GM21786 (cell line): Measurements from ENCODE around the gene CISD1.
"Not testable (repeated sequence)": the region's sequence is repeated elsewhere in the genome, so short reads cannot be mapped to it uniquely, and the experiment has no call there.

Experiments used
- ATAC-seq: cut with Tn5 transposase; IDR thresholded peaks from one replicate; pipeline ENCODE4 v1.9.1; 2021; ENCODE audit not compliant: unreplicated experiment

The CISD1 gene

DNA sequence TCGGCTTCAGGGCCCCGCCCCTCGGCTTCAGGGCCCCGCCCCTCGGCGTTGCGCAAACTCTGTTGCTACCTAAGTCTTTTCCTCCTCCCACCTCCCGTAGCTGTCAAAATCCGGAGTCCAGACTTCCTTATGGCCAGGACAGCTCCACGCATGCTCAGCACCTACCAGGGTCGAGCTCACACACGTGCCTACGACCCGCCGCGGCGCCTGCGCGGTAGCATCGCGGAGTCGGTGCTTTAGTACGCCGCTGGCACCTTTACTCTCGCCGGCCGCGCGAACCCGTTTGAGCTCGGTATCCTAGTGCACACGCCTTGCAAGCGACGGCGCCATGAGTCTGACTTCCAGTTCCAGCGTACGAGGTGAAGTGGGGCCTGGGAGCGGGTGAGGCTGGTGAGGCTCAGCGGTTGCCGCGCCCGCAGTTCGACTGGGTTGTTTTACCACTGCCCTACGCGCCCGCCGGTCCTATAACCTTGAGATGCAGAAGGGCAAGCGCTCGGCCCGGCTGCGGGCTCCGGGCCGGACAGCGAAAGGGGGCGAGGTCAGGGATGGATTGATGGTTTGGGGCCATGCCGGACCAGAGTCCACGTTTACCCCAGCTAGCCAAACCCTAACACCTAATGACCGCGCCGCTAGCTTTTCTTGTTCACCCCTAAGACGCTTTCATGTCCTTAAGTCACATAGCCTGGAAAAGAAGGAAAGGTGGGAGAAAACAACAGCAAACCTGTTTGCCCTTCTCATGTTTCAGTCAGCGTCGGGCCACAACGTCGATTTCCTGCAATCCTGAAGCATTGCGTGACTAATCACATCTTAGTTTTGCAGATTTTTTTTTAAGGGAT lies at the start of gene CISD1:
TSS of gene CISD1 (plus strand) at position 217 of the 836 bp plus-strand sequence. CDS start at position 329, 112 bp downstream.
- ATAC-seq, result peak; percentile 59

DNA sequence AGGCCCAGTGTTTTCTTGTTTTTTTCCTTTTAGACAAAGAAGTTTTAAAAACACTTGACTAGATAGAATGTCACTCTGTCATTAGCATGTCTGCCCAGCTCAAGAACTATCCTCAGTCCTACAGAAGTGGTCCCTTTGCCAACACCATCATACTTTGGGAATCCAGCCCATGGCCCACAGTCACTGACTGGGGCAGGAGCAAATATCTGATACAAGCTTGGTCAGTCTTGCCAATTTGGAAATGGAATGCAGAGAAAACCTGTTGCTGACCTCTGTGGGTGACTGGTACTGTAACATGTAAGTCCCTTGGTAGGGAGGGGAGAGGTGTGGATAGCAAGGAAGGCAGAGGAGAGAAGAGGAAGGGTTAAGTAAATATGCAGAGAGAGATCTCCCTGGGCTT lies 49.1 kb upstream of the CISD1 start:
- no peak for ATAC-seq

DNA sequence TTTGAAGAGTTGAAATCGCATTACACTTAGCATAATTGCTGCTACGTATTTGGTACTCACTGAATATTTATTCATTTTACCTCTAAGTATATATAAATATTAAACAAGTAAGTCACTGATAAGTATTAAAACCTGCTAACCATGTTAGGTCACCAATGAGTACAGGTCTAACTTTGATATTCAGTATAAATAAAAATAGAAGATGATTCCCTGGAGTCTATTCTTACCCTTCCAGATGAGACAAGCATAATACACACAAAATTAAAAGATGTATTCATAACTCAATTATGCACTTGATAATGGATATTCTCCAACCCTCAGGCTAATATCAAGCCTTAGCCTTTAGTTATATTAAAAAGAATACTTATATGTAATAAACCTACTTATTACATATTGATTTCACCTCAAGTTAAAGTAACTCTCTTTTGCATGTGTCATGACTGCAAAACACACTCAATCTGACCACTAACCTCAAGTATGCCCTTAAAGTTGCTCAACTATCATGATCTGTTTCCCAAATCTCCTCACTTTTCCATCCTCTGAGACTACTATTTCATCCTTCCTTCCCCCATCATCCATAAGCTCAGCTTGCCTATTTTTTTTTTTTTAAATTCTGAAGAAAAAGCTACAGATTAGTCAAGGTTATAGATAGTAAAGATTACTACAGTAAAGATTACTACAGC lies 48.1 kb upstream of the CISD1 start:
- ATAC-seq, result no peak

DNA sequence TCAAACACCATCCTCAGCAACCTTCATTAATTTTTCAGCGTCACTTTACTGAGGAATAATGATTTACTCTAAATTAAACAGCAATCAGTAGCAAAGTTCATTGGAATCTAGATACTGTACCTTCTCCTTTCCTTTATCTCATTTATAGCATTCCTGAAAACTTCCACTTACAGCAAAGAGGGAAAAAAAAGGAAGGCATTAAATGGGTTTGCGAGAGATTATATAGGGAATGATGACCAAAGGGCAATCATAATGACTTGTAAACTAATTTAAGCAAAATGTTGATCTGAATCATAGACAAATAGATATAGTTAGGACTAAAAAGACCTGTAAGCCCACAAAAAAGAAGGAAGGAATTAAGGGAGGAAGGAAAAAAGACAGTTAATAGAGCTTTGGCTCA lies 43.3 kb upstream of the CISD1 start:
- ATAC-seq, result no peak

DNA sequence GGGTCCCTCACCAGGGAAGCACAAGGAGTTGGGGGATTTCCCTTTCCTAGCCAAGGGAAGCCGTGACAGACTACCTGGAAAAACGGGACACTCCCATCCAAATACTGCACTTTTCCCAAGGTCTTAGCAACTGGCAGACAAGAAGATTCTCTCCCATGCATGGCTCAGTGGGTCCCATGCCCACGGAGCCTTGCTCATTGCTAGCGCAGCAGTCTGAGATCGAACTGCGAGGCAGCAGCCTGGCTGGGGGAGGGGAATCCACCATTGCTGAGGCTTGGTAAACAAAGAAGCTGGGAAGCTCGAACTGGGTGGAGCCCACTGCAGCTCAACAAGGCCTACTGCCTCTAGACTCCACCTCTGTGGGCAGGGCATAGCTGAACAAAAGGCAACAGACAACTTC lies 39.1 kb upstream of the CISD1 start:
- not testable (repeated sequence) for ATAC-seq

DNA sequence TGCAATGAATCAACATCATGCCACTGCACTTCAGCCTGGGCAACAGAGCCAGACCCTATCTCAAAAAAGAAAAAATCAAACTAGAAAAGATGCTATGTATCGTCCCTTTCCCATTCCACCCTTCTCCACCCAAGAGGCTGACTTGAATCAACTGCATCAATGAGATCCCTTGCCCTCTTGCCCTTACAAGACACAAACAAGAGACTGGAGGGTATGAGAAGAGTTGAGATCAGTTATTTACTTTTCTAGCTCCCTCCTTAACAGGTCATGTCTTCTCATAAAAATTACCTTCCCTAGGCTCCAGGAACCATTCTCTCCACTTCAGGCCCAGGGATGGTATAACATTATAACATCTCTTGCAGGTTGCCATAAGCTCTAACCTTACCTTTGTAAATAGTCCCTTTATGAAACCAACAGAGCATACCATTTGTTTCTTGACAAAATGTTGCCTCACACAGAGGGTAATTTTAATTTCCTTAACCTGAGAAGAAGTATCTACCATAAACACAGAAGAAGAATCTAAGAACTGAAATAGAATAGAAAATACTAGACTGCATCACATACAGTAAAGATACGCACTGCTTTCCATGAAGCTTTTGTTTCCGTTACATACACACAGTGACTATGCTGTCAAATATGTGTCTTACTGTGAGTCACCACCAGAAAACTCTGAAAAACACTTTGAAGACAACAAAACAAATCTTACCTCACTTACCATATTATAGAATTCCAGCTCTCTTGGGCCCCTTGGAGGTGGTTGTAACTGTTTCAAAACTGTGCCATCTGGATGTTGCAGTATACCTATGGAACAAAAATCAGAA lies 31.7 kb upstream of the CISD1 start:
- no peak for ATAC-seq

DNA sequence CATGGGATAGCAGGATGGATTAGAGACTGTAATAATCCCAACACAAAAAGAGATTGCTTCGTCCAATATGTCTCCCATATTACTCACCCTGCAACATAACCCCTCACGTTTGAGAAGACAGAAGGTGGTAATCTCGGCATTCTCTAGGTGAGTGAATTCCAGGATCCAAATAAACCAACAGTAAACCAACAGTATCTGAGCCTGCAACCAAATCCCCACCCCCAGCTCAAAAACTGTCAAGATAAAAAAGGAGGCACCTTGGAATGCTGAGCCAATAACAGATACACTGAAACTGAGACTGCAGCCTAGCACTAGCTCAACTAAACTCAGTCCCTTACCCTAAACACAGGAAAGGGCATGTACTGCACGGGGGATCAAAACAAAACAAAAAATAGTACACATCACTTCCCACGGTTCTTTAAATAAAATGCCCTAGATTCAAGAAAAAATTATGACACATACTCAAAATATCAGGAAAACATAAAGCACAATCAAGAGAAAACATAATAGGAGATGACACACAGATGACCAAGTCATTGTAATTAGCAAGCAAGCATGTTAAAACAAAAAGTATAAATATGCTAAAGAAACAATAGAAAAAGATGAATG lies 29.3 kb upstream of the CISD1 start:
- ATAC-seq, result no peak

DNA sequence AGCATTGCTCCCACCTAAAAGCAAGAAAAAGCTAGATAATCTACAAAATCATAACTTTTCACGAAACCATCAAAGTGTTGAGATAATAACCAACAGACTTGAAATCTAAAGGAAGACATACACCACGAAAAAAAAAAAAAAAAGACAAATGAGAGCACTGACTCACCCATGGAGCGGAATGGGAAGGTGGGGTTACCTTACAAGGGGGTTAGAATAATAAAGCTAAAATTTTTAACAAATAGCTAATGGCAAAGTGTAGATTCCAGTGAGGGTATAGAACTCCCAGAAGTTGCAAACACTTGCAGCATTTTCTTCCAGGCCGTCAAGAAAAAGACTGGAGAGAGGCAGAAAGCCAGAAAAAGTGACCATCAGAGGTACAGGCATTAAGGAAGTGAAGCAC lies 28.4 kb upstream of the CISD1 start:
- ATAC-seq, result no peak

DNA sequence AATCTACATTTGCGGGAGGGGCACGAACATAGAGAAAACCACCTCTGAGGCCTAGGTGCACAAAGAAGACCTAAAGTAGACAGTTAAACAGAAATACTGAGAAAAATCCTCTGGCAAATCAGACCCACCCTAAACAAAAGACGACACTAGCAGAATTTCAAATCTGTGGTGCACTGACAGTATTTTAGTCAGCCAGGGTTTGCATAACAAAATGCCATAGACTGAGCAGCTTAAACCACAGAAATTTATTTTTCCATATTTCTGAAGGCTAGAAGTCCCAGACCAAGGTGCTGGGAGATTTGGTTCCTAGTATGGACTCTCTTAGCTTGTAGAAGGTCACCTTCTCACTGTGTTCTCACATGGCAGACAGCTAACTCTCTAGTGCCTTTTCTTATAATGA lies 27.6 kb upstream of the CISD1 start:
- ATAC-seq, result no peak

DNA sequence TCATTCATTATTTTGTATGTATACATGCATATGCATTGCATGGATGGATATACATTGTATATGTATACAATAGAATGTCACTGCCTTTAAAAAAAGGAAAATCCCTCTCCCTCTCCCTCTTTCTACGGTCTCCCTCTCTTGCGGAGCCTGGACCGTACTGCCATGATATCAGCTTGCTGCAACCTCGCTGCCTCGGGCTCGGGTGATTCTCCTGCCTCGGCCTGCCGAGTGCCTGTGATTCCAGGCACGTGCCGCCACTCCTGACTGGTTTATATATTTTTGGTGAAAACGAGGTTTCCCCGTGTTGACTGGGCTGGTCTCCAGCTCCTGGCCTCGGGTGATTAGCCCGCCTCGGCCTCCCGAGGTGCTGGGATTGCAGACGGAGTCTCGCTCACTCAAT lies 25.7 kb upstream of the CISD1 start:
- no peak for ATAC-seq

DNA sequence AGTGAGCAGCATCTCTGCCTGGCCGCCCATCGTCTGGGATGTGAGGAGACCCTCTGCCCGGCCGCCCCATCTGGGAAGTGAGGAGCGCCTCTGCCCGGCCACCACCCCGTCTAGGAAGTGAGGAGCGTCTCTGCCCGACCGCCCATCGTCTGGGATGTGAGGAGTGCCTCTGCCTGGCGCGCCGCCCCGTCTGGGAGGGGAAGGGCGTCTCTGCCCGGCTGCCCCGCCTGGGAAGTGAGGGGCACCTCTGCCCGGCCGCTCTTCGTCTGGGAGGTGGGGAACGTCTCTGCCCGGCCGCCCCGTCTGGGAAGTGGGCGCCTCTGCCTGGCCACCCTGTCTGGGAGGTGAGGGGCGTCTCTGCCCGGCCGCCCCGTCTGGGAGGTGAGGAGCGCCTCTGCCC lies 25.2 kb upstream of the CISD1 start:
- ATAC-seq, result not testable (repeated sequence)

DNA sequence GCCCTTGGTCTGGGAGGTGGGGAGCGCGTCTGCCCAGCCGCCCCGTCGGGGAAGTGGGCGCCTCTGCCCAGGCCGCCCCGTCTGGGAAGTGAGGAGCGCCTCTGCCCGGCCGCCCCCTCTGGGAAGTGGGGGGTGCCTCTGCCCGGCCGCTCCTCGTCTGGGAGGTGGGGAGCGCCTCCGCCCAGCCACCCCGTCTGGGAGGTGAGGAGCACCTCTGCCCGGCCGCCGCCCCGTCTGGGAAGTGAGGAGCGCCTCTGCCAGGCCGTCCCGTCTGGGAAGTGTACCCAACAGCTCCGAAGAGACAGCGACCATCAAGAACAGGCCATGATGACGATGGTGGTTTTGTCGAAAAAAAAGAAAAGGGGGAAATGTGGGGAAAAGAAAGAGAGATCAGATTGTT lies 24.7 kb upstream of the CISD1 start:
- ATAC-seq, result not testable (repeated sequence)

DNA sequence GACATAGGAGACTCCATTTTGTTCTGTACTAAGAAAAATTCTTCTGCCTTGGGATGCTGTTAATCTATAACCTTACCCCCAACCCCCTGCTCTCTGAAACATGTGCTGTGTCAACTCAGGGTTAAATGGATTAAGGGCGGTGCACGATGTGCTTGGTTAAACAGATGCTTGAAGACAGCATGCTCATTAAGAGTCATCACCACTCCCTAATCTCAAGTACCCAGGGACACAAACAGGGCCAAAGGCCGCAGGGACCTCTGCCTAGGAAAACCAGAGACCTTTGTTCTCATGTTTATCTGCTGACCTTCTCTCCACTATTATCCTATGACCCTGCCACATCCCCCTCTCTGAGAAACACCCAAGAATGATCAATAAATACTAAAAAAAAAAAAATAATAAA lies 24.3 kb upstream of the CISD1 start:
- ATAC-seq, result not testable (repeated sequence)

DNA sequence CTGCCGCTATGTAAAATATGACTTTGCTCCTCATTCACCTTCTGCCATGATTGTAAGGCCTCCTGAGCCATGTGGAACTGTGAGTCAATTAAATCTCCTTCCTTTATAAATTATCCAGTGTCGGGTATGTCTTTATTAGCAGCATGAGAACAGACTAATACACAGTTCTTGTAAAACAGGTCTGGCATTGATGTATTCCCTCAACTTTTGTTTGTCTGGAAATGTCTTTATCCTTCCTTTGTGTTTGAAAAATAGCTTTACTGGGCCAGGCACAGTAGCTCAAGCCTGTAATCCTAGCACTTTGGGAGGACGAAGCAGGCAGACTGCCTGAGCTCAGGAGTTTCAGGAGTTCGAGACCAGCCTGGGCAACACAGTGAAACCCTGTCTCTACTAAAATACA lies 15.8 kb upstream of the CISD1 start:
- no peak for ATAC-seq

DNA sequence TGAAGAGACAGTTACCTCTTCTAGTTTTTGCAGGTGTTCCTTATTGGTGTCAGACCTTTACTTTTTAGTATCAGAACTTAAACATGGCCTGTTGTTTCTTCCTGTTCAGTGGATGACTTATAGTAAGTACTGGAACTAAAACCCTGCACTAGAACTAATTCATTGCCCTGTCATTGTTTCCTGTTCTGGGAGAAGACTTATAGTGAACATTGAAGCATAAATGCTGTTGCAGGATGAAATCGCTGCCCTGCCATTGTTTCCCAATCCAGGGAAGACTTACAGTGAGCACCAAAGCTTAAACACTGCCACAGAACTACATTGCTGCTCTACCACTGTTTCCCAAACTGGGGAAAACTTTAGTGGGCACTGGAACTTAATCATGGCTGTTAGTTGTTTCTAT lies 14.3 kb upstream of the CISD1 start:
- no peak for ATAC-seq

DNA sequence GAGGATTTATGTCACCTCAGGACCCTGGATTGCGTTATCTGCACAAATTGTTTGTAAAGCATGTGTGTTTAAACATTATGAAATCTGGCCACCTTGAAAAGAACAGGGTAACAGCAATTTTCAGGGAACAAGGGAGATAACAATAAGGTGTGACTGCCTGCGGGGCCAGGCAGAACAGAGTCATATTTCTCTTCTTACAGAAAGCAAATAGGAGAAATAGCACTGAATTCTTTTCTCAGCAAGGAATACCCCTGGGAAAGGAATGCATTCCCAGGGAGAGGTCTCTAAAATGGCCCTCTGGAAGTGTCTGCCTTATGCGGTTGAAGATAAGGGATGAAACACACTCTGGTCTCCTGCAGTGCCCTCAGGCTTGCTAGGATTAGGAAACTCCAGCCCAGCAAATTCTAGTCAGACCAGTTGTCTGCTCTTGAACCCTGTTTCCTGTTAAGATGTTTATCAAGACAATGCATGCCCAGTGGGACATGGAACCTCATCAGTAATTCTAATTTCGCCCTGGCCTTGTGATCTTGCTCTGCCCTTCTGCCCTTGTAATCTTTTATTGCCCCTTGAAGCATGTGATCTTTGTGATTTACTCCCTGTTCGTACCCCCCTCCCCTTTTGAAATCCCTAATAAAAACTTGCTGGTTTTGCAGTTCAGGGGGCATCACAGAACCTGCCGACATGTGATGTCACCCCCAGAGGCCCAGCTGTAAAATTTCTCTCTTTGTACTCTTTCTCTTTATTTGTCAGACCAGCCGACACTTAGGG lies 12.8 kb upstream of the CISD1 start:
- not testable (repeated sequence) for ATAC-seq

DNA sequence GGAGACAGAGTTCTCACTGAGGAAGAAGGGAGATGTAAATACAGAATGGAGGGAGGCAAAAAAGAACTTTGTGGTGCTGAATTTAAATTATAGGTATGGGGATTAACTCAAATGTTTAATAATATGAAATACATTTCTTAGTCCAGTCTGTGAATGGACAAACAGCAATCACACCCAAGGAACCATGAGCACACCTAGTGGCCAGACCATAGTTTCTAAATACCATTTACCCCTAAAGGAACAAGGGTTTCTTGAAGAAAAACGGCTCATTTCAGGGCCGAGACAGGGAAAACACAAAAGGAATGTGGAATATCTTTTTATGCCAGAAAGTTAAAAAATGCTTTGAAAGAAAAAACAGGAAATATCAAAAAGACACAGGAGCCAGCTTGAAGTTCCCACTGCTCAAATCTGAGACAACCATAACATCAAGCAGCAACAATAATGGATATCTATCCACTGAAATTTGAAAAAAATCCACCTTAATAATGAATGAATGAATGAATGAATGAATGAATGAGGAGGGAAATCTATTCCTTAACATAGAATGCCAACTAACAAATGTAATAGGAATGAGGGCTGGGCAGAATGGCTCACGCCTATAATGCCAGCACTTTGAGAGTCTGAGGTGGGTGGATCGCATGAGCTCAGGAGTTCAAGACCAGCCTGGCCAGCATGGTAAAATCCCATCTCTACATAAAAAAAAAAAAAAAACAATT lies 9.8 kb upstream of the CISD1 start:
- ATAC-seq, result no peak

DNA sequence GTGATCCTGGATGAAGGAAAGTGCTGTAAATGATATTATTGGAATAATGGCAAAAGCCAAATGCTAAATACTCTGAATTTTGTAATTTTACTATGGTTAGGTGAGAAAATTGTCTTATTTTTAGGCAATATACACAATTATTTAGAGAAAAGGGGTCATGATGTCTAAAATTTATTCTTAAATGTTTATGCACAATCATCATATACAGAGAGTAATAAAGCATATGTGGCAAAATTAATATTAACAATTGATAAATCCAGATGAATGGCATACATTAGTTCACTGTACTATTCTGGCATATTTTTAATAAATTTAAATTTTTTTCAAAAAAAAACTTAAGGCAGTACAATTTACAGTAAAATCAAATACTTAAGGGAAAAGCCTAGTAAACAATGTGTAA lies 8.6 kb upstream of the CISD1 start:
- ATAC-seq, result no peak

DNA sequence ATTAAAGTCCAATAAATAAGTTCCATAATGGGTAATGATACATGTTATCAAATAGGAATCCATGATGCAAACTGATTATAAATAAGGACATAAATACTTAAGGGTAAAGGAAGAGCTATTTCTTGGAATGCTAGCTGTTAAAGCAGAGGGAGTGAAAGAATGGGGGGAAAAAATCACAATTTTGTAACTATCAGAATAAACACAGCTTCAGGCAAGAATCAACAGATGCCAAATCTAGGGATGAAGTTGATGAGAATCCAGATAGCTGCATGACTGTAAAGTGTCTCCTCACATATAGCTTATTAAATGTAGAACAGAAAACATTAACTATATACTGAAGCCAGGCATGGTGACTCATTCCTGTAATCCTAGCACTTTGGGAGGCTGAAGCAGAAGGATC lies 6.2 kb upstream of the CISD1 start:
- ATAC-seq, result no peak

DNA sequence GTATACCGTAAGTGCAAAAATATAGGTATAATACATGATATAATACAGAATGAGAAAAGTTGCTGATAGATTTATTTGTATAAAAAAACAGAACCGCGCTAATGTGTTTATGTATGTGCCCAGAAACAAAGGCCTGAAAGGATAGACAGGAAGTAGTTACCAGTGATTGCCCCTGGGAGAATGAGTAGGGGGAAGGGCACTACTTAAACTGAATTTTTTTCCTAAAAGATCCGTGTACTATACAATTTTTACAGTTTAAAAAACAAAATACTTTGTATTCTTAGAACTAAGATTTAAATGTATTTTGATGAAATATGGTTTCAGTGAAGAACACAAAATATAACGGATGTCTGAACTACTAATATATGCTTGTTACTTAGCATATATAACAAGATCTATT lies 4.2 kb upstream of the CISD1 start:
- no peak for ATAC-seq
